HL-60/S4 treated with retinoic acid at 250 ng/mL for 4 days and 3 days (cell line): ENCODE data around the gene ATP9A.

Experiments used
- in situ Hi-C: fragments of 300-500 bp; cut with MboI; formaldehyde crosslinking; loops from 2 replicates; pipeline ENCODE4 v1.7.0; 2022; ENCODE audit warnings: low sequenced_read_pairs

The ATP9A gene

GRCh38 chr20:51562332-51563173 lies 205.6 kb downstream of the ATP9A start:
- in situ Hi-C loops, result no loop called here

GRCh38 chr20:51562027-51562331 lies 206.2 kb downstream of the ATP9A start:
- in situ Hi-C loops, result no loop called here

GRCh38 chr20:51560550-51561307 lies 207.5 kb downstream of the ATP9A start:
- in situ Hi-C loops, result no loop called here

GRCh38 chr20:51560042-51560441 lies 208.1 kb downstream of the ATP9A start:
- in situ Hi-C loops, result no loop called here

- in situ Hi-C loops, result no loop called here
Observed at GRCh38 chr20:51554538-51555165, 213.5 kb downstream of the ATP9A start.

- in situ Hi-C loops, result no loop called here
Observed at GRCh38 chr20:51553897-51554486, 214.2 kb downstream of the ATP9A start.

GRCh38 chr20:51551186-51551585 lies 217.0 kb downstream of the ATP9A start:
- in situ Hi-C loops, result no loop called here

- in situ Hi-C loops, result no loop called here
Observed at GRCh38 chr20:51549474-51549873, 218.7 kb downstream of the ATP9A start.

- in situ Hi-C loops, result no loop called here
Observed at GRCh38 chr20:51547951-51548350, 220.2 kb downstream of the ATP9A start.
